Gastrocnemius medialis (tissue), 4 donors: ENCODE data around the gene HOXB1. TPM values are rescaled to one million over a fixed set of nuclear protein-coding genes. Genes with fewer than 3 reads are reported as not detected.

Source experiments
- ATAC-seq, 2 donors: fragments of 150-250 bp; one replicate each; pipeline ENCODE4 v1.9.1; 2016
- DNase-seq, 2 donors: peaks; one replicate each; pipeline ENCODE4 v3.0.0-alpha.2; 2019
- H3K27ac ChIP-seq, 4 donors: fragments of 200-600 bp; sonication (generic); 1 replicate in 1 of 4; 2 replicates in 3 of 4; pipeline ENCODE4 v1.5.1; 2016 to 2018; ENCODE audit warnings: mild to moderate bottlenecking in 2 of 4, moderate library complexity in 1 of 4
- H3K27me3 ChIP-seq, 3 donors: fragments of 200-600 bp; sonication (generic) in 2 of 3; 1 replicate in 1 of 3; 2 replicates in 2 of 3; pipeline versions ENCODE4 v1.5.1 to v1.6.0; 2016 to 2019; ENCODE audit warnings: mild to moderate bottlenecking in 1 of 3, moderate library complexity in 1 of 3
- H3K36me3 ChIP-seq, 2 donors: fragments of 200-600 bp; sonication (generic) in 1 of 2; one replicate each; pipeline ENCODE4 v1.5.1; 2017 to 2018
- H3K4me1 ChIP-seq, 2 donors: fragments of 200-600 bp; sonication (generic) in 1 of 2; one replicate each; pipeline ENCODE4 v1.5.1; 2016 to 2017; ENCODE audit warnings: mild to moderate bottlenecking in 2 of 2
- H3K4me3 ChIP-seq, 4 donors: fragments of 200-600 bp; sonication (generic) in 3 of 4; 1 replicate in 1 of 4; 2 replicates in 3 of 4; pipeline ENCODE4 v1.5.1; 2016 to 2019; ENCODE audit warnings: mild to moderate bottlenecking in 2 of 4
- H3K9me3 ChIP-seq, 3 donors: fragments of 200-600 bp; sonication (generic) in 2 of 3; 1 replicate in 1 of 3; 2 replicates in 2 of 3; pipeline ENCODE4 v1.5.1; 2016 to 2019
- CTCF ChIP-seq, 5 experiments: fragments of 450-650 bp in 3 of 5; fragments of 200-600 bp in 2 of 5; sonication (generic) in 2 of 5; IDR thresholded peaks in 4 of 5; conservative IDR thresholded peaks in 1 of 5; 1 replicate in 4 of 5; 2 replicates in 1 of 5; pipeline ENCODE4 v1.5.1; 2016 to 2019; ENCODE audit warnings: antibody characterized with exemption in 5 of 5, mild to moderate bottlenecking in 3 of 5, moderate library complexity in 3 of 5
- POLR2A ChIP-seq, 2 donors: fragments of 450-650 bp; IDR thresholded peaks; one replicate each; pipeline ENCODE4 v1.6.1; 2017; ENCODE audit warnings: antibody characterized with exemption in 2 of 2, mild to moderate bottlenecking in 2 of 2, moderate library complexity in 2 of 2
- in situ Hi-C, 4 donors: fragments of 200-750 bp; cut with MboI; loops; one replicate each; pipeline versions ENCODE4 v1.15.0 to v1.8.0; 2017; ENCODE audit warnings: low sequenced_read_pairs in 4 of 4
- intact Hi-C: fragments of 100-400 bp; cut with DNase I; formaldehyde crosslinking; loops from one replicate; pipeline ENCODE4 v1.15.1; 2023; ENCODE audit warnings: low total_unique reads
- total RNA-seq, 4 donors: library from RNA; depleted of rRNA; stranded (reverse); fragments of >200 nt; gene quantifications; one replicate each; pipeline versions ENCODE4 v1.1.0 to v1.2.3, GENCODE V29; 2016

The HOXB1 gene
- total RNA-seq, 4 donors from 2014 or later = not detected

- Histone ChIP-seq H3K4me1 (peaks cover 10 to 28% of the 10 kb centered on the region in 2 donors), H3K36me3 (no peaks in the 10 kb centered on the region), H3K4me3 (peak overlapping the region; percentile 59 to 76 (median 68)), H3K9me3 (no peaks in the 10 kb centered on the region), H3K27ac (peak overlapping the region; percentile 80 to 94 (median 85)), H3K27me3 (peaks cover 13 to 33% (median 24%) of the 10 kb centered on the region in 3 donors)
- intact Hi-C loops = loop anchor here (2.0 kb wide), 1 partner anchor 37 kb away; the partner anchor contains the start of gene HOXB4
- TF ChIP-seq CTCF (IDR thresholded peaks at IDR 0.05 in 4 of 5, conservative IDR thresholded peaks at IDR 0.05 in 1 of 5) = no peak
- no peak for TF ChIP-seq POLR2A (IDR thresholded peaks at IDR 0.05)
- DNase-seq = no peak
- ATAC-seq = peak; percentile 20 to 33
- in situ Hi-C loops = no loop called here
Observed at GRCh38 chr17:48541577-48542113, 10.8 kb upstream of the HOXB1 start.

GRCh38 chr17:48541036-48541576 is 10.3 kb upstream of the HOXB1 start:
- in situ Hi-C loops (no loop called here), intact Hi-C loops (no loop called here)
- DNase-seq = no peak
- TF ChIP-seq CTCF (IDR thresholded peaks at IDR 0.05 in 4 of 5, conservative IDR thresholded peaks at IDR 0.05 in 1 of 5) = no peak
- Histone ChIP-seq H3K9me3 (no peaks in the 10 kb centered on the region), H3K4me3 (peak overlapping the region; percentile 59 to 76 (median 68)), H3K27ac (peak overlapping the region; percentile 80 to 94 (median 85)), H3K4me1 (peaks cover 10 to 23% of the 10 kb centered on the region in 2 donors), H3K27me3 (peaks cover 13 to 33% (median 25%) of the 10 kb centered on the region in 3 donors), H3K36me3 (no peaks in the 10 kb centered on the region)
- no peak for ATAC-seq

DNA sequence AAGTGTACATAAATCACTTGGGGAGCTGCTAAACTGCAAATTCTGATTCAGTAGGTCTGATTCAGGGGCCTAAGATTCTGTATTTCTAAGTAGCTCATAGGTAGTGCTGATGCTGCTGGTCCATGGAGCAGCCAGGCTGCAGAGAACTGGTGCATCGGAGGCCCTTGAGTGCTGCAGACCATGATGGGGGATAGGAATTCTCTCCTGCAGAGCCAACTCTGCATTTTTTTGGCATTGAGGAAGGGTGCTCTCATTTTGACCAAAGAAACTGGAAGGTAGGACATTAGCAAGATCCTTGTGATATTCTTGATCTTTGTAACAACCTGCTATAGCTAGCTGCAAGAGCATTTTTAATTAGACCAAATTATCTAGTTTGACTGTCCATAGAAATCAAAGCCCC is 9.4 kb upstream of the HOXB1 start:
- H3K27ac ChIP-seq = no peak overlapping the region
- intact Hi-C loops = no loop called here
- H3K4me3 ChIP-seq = no peak overlapping the region
- ATAC-seq (no peak), DNase-seq (no peak)
- H3K4me1 ChIP-seq = peaks cover 10 to 16% of the 10 kb centered on the region in 2 donors
- H3K27me3 ChIP-seq = peaks cover 9 to 32% (median 25%) of the 10 kb centered on the region in 3 donors
- H3K36me3 ChIP-seq = no peaks in the 10 kb centered on the region
- H3K9me3 ChIP-seq = no peaks in the 10 kb centered on the region
- TF ChIP-seq CTCF (IDR thresholded peaks at IDR 0.05 in 4 of 5, conservative IDR thresholded peaks at IDR 0.05 in 1 of 5) = no peak
- TF ChIP-seq POLR2A (IDR thresholded peaks at IDR 0.05) = no peak
- in situ Hi-C loops = no loop called here

GRCh38 chr17:48539177-48539576 is 8.4 kb upstream of the HOXB1 start:
- Histone ChIP-seq H3K36me3 (no peaks in the 10 kb centered on the region), H3K4me3 (no peak overlapping the region), H3K27me3 (peaks cover 9 to 25% (median 22%) of the 10 kb centered on the region in 3 donors), H3K4me1 (peaks cover 10% of the 10 kb centered on the region in 2 donors), H3K27ac (no peak overlapping the region), H3K9me3 (no peaks in the 10 kb centered on the region)
- no peak for TF ChIP-seq CTCF (IDR thresholded peaks at IDR 0.05 in 4 of 5, conservative IDR thresholded peaks at IDR 0.05 in 1 of 5)
- no peak for TF ChIP-seq POLR2A (IDR thresholded peaks at IDR 0.05)
- no peak for ATAC-seq
- intact Hi-C loops (no loop called here), in situ Hi-C loops (no loop called here)
- DNase-seq = no peak
